ENCODE results near the gene LMAN2.

DNA sequence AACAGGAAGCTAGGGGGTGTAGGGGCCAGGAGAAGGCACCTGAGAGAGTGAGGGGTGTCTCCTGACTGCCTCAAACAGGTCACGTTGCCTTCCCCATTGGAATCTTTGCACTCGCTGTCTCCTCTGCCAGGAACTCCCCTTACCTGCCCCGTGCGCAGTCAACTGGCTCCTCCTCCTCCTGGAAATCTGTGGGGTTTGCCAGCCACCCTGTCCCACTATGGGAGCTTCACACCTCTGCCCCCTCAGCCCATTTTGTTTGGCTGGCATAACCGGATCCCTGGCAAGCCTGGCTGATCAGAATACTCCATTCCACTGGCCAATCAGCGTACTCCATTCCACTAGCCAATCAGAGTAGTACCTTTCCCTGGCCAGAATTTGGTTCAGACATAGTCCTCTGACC lies 22.3 kb upstream of the LMAN2 start:
- TF ChIP-seq POLR2A (IDR thresholded peaks at IDR 0.05) (no peak), EP300 (IDR thresholded peaks at IDR 0.05) (no peak)
- TF ChIP-seq, protein P1, sequence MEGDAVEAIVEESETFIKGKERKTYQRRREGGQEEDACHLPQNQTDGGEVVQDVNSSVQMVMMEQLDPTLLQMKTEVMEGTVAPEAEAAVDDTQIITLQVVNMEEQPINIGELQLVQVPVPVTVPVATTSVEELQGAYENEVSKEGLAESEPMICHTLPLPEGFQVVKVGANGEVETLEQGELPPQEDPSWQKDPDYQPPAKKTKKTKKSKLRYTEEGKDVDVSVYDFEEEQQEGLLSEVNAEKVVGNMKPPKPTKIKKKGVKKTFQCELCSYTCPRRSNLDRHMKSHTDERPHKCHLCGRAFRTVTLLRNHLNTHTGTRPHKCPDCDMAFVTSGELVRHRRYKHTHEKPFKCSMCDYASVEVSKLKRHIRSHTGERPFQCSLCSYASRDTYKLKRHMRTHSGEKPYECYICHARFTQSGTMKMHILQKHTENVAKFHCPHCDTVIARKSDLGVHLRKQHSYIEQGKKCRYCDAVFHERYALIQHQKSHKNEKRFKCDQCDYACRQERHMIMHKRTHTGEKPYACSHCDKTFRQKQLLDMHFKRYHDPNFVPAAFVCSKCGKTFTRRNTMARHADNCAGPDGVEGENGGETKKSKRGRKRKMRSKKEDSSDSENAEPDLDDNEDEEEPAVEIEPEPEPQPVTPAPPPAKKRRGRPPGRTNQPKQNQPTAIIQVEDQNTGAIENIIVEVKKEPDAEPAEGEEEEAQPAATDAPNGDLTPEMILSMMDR (IDR thresholded peaks at IDR 0.05) = no peak

All from tibial nerve (tissue), 4 donors.